Peyer's patch (tissue), 4 donors: ENCODE results near the gene NUP214.

Experiments
- POLR2A ChIP-seq, 2 donors: fragments of 450-650 bp; IDR thresholded peaks; one replicate each; pipeline ENCODE4 v1.5.1; 2017; ENCODE audit warnings: antibody characterized with exemption in 2 of 2, mild to moderate bottlenecking in 2 of 2, moderate library complexity in 2 of 2
- TF ChIP-seq, protein P1 (sequence below), 6 experiments: fragments of 450-650 bp in 4 of 6; fragments of 200-600 bp in 2 of 6; sonication (generic) in 1 of 6; IDR thresholded peaks; one replicate each; pipeline ENCODE4 v1.5.1; 2017 to 2019; ENCODE audit warnings: antibody characterized with exemption in 6 of 6, mild to moderate bottlenecking in 3 of 6, moderate library complexity in 1 of 6

DNA sequence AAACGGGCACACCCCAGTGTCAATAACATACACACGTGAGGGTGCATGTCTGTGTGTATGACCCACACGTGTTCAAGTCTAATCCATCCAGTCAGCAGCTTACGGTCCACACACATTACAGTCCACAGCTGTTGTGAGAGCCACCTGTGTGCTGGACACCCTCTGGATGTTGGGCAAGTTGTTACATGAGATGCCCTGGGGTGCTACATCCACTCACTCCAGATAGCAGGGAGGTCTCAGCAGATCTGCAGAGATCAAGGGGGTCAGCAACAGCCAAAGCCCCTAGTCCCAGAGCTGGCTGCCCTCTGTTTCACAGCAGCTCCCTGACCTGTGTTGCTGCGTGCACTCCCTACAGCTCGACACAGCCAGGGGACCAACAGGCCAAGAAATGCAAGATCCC lies 33.4 kb upstream of the NUP214 start:
- TF ChIP-seq POLR2A (IDR thresholded peaks at IDR 0.05) = no peak
- TF ChIP-seq, protein P1, sequence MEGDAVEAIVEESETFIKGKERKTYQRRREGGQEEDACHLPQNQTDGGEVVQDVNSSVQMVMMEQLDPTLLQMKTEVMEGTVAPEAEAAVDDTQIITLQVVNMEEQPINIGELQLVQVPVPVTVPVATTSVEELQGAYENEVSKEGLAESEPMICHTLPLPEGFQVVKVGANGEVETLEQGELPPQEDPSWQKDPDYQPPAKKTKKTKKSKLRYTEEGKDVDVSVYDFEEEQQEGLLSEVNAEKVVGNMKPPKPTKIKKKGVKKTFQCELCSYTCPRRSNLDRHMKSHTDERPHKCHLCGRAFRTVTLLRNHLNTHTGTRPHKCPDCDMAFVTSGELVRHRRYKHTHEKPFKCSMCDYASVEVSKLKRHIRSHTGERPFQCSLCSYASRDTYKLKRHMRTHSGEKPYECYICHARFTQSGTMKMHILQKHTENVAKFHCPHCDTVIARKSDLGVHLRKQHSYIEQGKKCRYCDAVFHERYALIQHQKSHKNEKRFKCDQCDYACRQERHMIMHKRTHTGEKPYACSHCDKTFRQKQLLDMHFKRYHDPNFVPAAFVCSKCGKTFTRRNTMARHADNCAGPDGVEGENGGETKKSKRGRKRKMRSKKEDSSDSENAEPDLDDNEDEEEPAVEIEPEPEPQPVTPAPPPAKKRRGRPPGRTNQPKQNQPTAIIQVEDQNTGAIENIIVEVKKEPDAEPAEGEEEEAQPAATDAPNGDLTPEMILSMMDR (IDR thresholded peaks at IDR 0.05) = no peak
